ENCODE results near the gene MEX3B. TPM values are rescaled to one million over a fixed set of nuclear protein-coding genes. Genes with fewer than 3 reads are reported as not detected.

Gene MEX3B
- total and polyA plus RNA-seq, 9 of the 15 experiments (the other 6 are each of a cell fraction or from before 2014, with no cell fraction given): 0.94 to 12.8 (median 3.6) TPM

DNA sequence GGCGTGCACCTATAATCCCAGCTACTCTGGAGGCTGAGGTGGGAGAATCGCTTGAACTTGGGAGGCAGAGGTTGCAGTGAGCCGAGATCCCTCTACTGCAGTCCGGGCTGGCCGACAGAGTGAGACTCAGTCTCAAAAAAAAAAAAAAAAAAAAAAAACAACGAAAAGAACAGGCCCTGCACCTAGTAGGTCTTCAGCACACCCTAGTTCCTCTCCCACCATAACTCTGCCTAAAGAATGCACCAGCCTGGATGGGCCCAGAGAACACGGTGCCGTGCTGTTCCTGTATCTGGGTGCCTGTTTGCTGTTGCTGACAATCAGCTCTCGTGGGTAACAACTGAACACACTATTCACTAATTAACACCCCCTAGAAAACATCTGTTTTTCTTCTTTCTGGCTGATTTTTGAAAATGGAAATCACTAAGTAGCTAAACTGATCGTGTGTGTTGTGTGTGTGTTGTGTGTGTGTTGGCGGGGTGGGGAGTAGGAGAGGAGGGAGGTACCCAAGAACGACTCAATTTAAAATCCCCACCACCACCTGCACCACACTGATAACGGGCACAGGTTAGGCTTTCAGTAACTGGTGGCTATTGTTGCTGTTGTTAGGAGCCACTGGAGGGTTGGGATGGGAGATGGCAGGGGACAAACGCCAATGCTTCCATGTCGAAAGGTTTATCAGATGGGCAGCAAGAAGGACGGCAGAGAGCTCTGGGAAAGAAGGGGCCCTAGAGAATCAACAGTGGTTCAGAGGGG lies 40.6 kb upstream of the MEX3B start (continued):
- TF ChIP-seq CREB3L1 (IDR thresholded peaks at IDR 0.05; ENCODE audit: borderline replicate concordance, low read depth): no peak
- TF ChIP-seq, protein P1, sequence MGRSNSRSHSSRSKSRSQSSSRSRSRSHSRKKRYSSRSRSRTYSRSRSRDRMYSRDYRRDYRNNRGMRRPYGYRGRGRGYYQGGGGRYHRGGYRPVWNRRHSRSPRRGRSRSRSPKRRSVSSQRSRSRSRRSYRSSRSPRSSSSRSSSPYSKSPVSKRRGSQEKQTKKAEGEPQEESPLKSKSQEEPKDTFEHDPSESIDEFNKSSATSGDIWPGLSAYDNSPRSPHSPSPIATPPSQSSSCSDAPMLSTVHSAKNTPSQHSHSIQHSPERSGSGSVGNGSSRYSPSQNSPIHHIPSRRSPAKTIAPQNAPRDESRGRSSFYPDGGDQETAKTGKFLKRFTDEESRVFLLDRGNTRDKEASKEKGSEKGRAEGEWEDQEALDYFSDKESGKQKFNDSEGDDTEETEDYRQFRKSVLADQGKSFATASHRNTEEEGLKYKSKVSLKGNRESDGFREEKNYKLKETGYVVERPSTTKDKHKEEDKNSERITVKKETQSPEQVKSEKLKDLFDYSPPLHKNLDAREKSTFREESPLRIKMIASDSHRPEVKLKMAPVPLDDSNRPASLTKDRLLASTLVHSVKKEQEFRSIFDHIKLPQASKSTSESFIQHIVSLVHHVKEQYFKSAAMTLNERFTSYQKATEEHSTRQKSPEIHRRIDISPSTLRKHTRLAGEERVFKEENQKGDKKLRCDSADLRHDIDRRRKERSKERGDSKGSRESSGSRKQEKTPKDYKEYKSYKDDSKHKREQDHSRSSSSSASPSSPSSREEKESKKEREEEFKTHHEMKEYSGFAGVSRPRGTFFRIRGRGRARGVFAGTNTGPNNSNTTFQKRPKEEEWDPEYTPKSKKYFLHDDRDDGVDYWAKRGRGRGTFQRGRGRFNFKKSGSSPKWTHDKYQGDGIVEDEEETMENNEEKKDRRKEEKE (IDR thresholded peaks at IDR 0.05; ENCODE audit: borderline replicate concordance in 1 of 2, control insufficient read depth in 1 of 2, low read depth in 2 of 2, low read length in 1 of 2): no peak
- TF ChIP-seq, protein P2, sequence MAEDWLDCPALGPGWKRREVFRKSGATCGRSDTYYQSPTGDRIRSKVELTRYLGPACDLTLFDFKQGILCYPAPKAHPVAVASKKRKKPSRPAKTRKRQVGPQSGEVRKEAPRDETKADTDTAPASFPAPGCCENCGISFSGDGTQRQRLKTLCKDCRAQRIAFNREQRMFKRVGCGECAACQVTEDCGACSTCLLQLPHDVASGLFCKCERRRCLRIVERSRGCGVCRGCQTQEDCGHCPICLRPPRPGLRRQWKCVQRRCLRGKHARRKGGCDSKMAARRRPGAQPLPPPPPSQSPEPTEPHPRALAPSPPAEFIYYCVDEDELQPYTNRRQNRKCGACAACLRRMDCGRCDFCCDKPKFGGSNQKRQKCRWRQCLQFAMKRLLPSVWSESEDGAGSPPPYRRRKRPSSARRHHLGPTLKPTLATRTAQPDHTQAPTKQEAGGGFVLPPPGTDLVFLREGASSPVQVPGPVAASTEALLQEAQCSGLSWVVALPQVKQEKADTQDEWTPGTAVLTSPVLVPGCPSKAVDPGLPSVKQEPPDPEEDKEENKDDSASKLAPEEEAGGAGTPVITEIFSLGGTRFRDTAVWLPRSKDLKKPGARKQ (CRISPR knock-in tag; IDR thresholded peaks at IDR 0.05): no peak
- no peak for TF ChIP-seq THRAP3 (IDR thresholded peaks at IDR 0.05; ENCODE audit: borderline replicate concordance)
- TF ChIP-seq MAFF (IDR thresholded peaks at IDR 0.05; ENCODE audit: low read length): no peak
- no peak for TF ChIP-seq MAZ (CRISPR knock-in tag; conservative IDR thresholded peaks at IDR 0.05 in 1 of 2, IDR thresholded peaks at IDR 0.05 in 1 of 2)
- TF ChIP-seq MTA2 (IDR thresholded peaks at IDR 0.05; ENCODE audit: low read depth): peak; percentile 22; the same call in 1 of the 2 replicates
- no peak for TF ChIP-seq FOXJ2 (tag; IDR thresholded peaks at IDR 0.05)
- TF ChIP-seq NR3C1 (CRISPR knock-in tag; IDR thresholded peaks at IDR 0.05): no peak
- no peak for TF ChIP-seq ZBTB2 (IDR thresholded peaks at IDR 0.05)
- no peak for TF ChIP-seq NR1H2 (CRISPR knock-in tag; IDR thresholded peaks at IDR 0.05)
- no peak for TF ChIP-seq DIDO1 (tag; IDR thresholded peaks at IDR 0.05; ENCODE audit: low read depth)
- no peak for TF ChIP-seq ZNF830 (CRISPR knock-in tag; IDR thresholded peaks at IDR 0.05)
- TF ChIP-seq BMI1 (IDR thresholded peaks at IDR 0.05; ENCODE audit: low read length): no peak
- no peak for TF ChIP-seq ZNF277 (CRISPR knock-in tag; IDR thresholded peaks at IDR 0.05; ENCODE audit: borderline replicate concordance)
- peak; percentile 74 for TF ChIP-seq TCF3 (CRISPR knock-in tag; IDR thresholded peaks at IDR 0.05)
- TF ChIP-seq ZFP36 (IDR thresholded peaks at IDR 0.05; ENCODE audit: low read depth, low read length, partially characterized antibody): no peak
- TF ChIP-seq ZNF77 (CRISPR knock-in tag; IDR thresholded peaks at IDR 0.05): no peak
- TF ChIP-seq NEUROD1 (IDR thresholded peaks at IDR 0.05; ENCODE audit: borderline replicate concordance, low read depth, low read length, partially characterized antibody): no peak
